SK-N-SH treated with all-trans-retinoic acid at 6 μM for 48 hours (cell line): ENCODE results near the gene ECHDC3.

Experiments
- CSDC2 ChIP-seq: fragments of 250-450 bp; sonication (Bioruptor Pico); IDR thresholded peaks from 2 replicates; pipeline ENCODE4 v1.5.0; 2020; ENCODE audit warnings: mild to moderate bottlenecking, moderate library complexity
- OSR1 ChIP-seq: fragments of 250-450 bp; sonication (Bioruptor Pico); IDR thresholded peaks from 2 replicates; pipeline ENCODE4 v1.8.0; 2022; ENCODE audit warnings: moderate library complexity, mild to moderate bottlenecking, inconsistent platforms
- SNAI2 ChIP-seq: fragments of 250-450 bp; sonication (Bioruptor Pico); IDR thresholded peaks from 2 replicates; pipeline ENCODE4 v1.5.0; 2020; ENCODE audit warnings: mild to moderate bottlenecking, moderate library complexity
- TOX ChIP-seq: fragments of 250-450 bp; sonication (Bioruptor Pico); IDR thresholded peaks from 2 replicates; pipeline ENCODE4 v1.8.0; 2021; ENCODE audit warnings: mild to moderate bottlenecking, moderate library complexity, borderline replicate concordance
- ZFP3 ChIP-seq: fragments of 250-450 bp; sonication (Bioruptor Pico); IDR thresholded peaks from 2 replicates; pipeline ENCODE4 v1.5.0; 2020; ENCODE audit warnings: mild to moderate bottlenecking, moderate library complexity
- ZFP30 ChIP-seq: fragments of 450-650 bp; formaldehyde crosslinking; IDR thresholded peaks from 2 replicates; pipeline ENCODE4 v1.5.0; 2022; ENCODE audit warnings: mild to moderate bottlenecking, moderate library complexity
- ZNF70 ChIP-seq: fragments of 450-650 bp; formaldehyde crosslinking; IDR thresholded peaks from 2 replicates; pipeline ENCODE4 v1.5.0; 2020; ENCODE audit warnings: mild to moderate bottlenecking, moderate library complexity
- ZNF8 ChIP-seq: fragments of 450-650 bp; formaldehyde crosslinking; IDR thresholded peaks from 2 replicates; pipeline ENCODE4 v1.5.0; 2020; ENCODE audit warnings: mild to moderate bottlenecking, moderate library complexity
- TF ChIP-seq, protein P1 (sequence below): fragments of 250-450 bp; sonication (Bioruptor Pico); IDR thresholded peaks from 2 replicates; pipeline ENCODE4 v1.8.0; 2020; ENCODE audit warnings: mild to moderate bottlenecking, moderate library complexity, borderline replicate concordance
- TF ChIP-seq, protein P2 (sequence below): fragments of 250-450 bp; sonication (Bioruptor Pico); IDR thresholded peaks from 2 replicates; pipeline ENCODE4 v1.5.1; 2020; ENCODE audit warnings: low read depth, mild to moderate bottlenecking, moderate library complexity

DNA sequence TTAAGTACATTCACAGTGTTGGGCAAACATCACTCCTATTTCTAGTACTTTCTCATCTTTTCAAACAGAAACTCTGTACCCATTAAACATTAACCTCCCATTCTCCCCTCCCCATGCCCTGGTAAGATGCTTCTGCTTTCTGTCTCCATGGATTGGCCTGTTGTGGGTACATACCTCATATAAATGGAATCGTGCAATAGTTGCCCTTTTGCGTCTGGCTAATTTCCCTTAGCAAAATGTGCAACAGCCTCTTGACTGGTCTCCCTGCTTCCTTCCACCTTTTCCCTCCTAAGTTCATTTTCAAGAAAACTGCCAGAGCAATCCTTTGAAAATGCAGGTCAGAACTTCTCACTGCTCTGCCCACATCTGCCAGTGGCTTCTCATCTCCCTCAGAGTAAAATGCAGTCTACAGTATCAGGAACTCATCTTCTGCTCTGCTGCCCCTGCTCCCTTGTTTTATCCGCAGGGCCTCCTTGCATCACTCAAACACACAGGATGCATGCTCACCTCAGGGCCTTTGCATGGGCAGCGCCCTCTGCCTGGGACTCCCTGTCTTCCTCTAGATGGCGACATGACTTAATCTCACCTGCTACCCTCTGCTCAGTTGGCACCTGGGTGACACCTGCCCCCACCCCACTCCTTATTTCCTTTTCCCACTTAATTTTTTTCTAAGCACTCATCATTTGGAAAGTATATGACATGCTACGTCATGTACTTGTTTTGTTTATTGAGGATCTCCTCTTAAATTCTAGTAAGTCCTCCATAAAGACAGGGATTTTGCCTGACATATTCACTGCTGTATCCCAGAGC lies 44.3 kb upstream of the ECHDC3 start:
- TF ChIP-seq ZNF70 (CRISPR knock-in tag) (no peak), SNAI2 (CRISPR knock-in tag) (no peak), CSDC2 (CRISPR knock-in tag) (no peak), ZFP30 (no peak), OSR1 (CRISPR knock-in tag) (no peak), ZFP3 (no peak), TOX (CRISPR knock-in tag) (no peak), ZNF8 (CRISPR knock-in tag) (no peak)
- TF ChIP-seq, protein P1, sequence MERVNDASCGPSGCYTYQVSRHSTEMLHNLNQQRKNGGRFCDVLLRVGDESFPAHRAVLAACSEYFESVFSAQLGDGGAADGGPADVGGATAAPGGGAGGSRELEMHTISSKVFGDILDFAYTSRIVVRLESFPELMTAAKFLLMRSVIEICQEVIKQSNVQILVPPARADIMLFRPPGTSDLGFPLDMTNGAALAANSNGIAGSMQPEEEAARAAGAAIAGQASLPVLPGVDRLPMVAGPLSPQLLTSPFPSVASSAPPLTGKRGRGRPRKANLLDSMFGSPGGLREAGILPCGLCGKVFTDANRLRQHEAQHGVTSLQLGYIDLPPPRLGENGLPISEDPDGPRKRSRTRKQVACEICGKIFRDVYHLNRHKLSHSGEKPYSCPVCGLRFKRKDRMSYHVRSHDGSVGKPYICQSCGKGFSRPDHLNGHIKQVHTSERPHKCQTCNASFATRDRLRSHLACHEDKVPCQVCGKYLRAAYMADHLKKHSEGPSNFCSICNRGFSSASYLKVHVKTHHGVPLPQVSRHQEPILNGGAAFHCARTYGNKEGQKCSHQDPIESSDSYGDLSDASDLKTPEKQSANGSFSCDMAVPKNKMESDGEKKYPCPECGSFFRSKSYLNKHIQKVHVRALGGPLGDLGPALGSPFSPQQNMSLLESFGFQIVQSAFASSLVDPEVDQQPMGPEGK (CRISPR knock-in tag): no peak
- TF ChIP-seq, protein P2, sequence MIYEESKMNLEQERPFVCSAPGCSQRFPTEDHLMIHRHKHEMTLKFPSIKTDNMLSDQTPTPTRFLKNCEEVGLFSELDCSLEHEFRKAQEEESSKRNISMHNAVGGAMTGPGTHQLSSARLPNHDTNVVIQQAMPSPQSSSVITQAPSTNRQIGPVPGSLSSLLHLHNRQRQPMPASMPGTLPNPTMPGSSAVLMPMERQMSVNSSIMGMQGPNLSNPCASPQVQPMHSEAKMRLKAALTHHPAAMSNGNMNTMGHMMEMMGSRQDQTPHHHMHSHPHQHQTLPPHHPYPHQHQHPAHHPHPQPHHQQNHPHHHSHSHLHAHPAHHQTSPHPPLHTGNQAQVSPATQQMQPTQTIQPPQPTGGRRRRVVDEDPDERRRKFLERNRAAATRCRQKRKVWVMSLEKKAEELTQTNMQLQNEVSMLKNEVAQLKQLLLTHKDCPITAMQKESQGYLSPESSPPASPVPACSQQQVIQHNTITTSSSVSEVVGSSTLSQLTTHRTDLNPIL (CRISPR knock-in tag): no peak
